Measurements from ENCODE around the gene ALDH3B2. TPM values are rescaled to one million over a fixed set of nuclear protein-coding genes. Genes with fewer than 3 reads are reported as not detected.
"Not testable (repeated sequence)": the region's sequence is repeated elsewhere in the genome, so short reads cannot be mapped to it uniquely, and the experiment has no call there.

The ALDH3B2 gene
- not detected in 2 replicates for total RNA-seq (2014; rRNA removed; shearing (Covaris generic); ENCODE audit: low replicate concordance)

- DNase-seq = no peak
- no peaks in the 10 kb centered on the region for H3K36me3 ChIP-seq
- peaks cover 6% of the 10 kb centered on the region for H3K9me3 ChIP-seq
- no peak within 1 kb of the TSS for H3K4me3 ChIP-seq
- peaks cover 38% of the 10 kb centered on the region for H3K27me3 ChIP-seq
These were observed at the start of gene ALDH3B2 for GRCh38 chr11:67674442-67674871. Gene ALDH3B2, minus strand, starts transcription at chr11:67674623. Its CDS starts 7,688 bp downstream, at chr11:67666935.

- DNase-seq, H3K4me3 ChIP-seq, H3K36me3 ChIP-seq, H3K9me3 ChIP-seq, H3K27me3 ChIP-seq: not testable (repeated sequence)
These were observed 48.6 kb upstream of the ALDH3B2 start for GRCh38 chr11:67723036-67723435.

- H3K27me3 ChIP-seq, H3K4me3 ChIP-seq, DNase-seq, H3K36me3 ChIP-seq, H3K9me3 ChIP-seq: not testable (repeated sequence)
These were observed 41.8 kb upstream of the ALDH3B2 start for GRCh38 chr11:67716226-67716625.

- H3K36me3 ChIP-seq, H3K27me3 ChIP-seq, H3K9me3 ChIP-seq, H3K4me3 ChIP-seq, DNase-seq: not testable (repeated sequence)
These were observed 41.4 kb upstream of the ALDH3B2 start for GRCh38 chr11:67715801-67716200.

- H3K27me3 ChIP-seq, H3K9me3 ChIP-seq, DNase-seq: not testable (repeated sequence)
These were observed 39.6 kb upstream of the ALDH3B2 start for GRCh38 chr11:67713892-67714509.

GRCh38 chr11:67711676-67712075 lies 37.3 kb upstream of the ALDH3B2 start:
- not testable (repeated sequence) for H3K36me3 ChIP-seq, H3K4me3 ChIP-seq, H3K9me3 ChIP-seq, DNase-seq, H3K27me3 ChIP-seq

More at GRCh38 chr11:67713892-67714509, 39.6 kb upstream of the ALDH3B2 start:
- H3K36me3 ChIP-seq, H3K4me3 ChIP-seq: not testable (repeated sequence)

- H3K27me3 ChIP-seq, H3K36me3 ChIP-seq, H3K9me3 ChIP-seq, DNase-seq, H3K4me3 ChIP-seq: not testable (repeated sequence)
These were observed 36.8 kb upstream of the ALDH3B2 start for GRCh38 chr11:67711212-67711611.

GRCh38 chr11:67709806-67710205 lies 35.4 kb upstream of the ALDH3B2 start:
- H3K27me3 ChIP-seq, H3K4me3 ChIP-seq, H3K9me3 ChIP-seq, H3K36me3 ChIP-seq, DNase-seq: not testable (repeated sequence)

- no peaks in the 10 kb centered on the region for H3K27me3 ChIP-seq
- no peaks in the 10 kb centered on the region for H3K36me3 ChIP-seq
- H3K4me3 ChIP-seq = no peak overlapping the region
- H3K9me3 ChIP-seq = no peaks in the 10 kb centered on the region
- no peak for DNase-seq
These were observed 30.8 kb upstream of the ALDH3B2 start for GRCh38 chr11:67705264-67705663.

GRCh38 chr11:67704524-67704923 lies 30.1 kb upstream of the ALDH3B2 start:
- no peaks in the 10 kb centered on the region for H3K36me3 ChIP-seq
- H3K9me3 ChIP-seq = no peaks in the 10 kb centered on the region

GRCh38 chr11:67703709-67704108 lies 29.3 kb upstream of the ALDH3B2 start:
- H3K36me3 ChIP-seq, H3K9me3 ChIP-seq, H3K27me3 ChIP-seq, H3K4me3 ChIP-seq: not testable (repeated sequence)
- DNase-seq = peak; percentile 21

More at GRCh38 chr11:67704524-67704923, 30.1 kb upstream of the ALDH3B2 start:
- Histone ChIP-seq H3K27me3 (no peaks in the 10 kb centered on the region), H3K4me3 (no peak overlapping the region)
- no peak for DNase-seq

GRCh38 chr11:67700548-67701262 lies 26.3 kb upstream of the ALDH3B2 start:
- Histone ChIP-seq H3K9me3 (peaks cover 2% of the 10 kb centered on the region; the same call in 1 of the 2 replicates), H3K36me3 (no peaks in the 10 kb centered on the region), H3K4me3 (no peak overlapping the region), H3K27me3 (no peaks in the 10 kb centered on the region)
- no peak for DNase-seq

GRCh38 chr11:67700141-67700540 lies 25.7 kb upstream of the ALDH3B2 start:
- Histone ChIP-seq H3K9me3 (peaks cover 2% of the 10 kb centered on the region; the same call in 1 of the 2 replicates), H3K27me3 (no peaks in the 10 kb centered on the region), H3K4me3 (no peak overlapping the region), H3K36me3 (no peaks in the 10 kb centered on the region)
- no peak for DNase-seq

- Histone ChIP-seq H3K36me3 (no peaks in the 10 kb centered on the region), H3K4me3 (no peak overlapping the region), H3K27me3 (no peaks in the 10 kb centered on the region), H3K9me3 (peaks cover 2% of the 10 kb centered on the region; the same call in 1 of the 2 replicates)
- DNase-seq = no peak
These were observed 25.1 kb upstream of the ALDH3B2 start for GRCh38 chr11:67699521-67699920.

GRCh38 chr11:67698247-67698646 lies 23.8 kb upstream of the ALDH3B2 start:
- H3K9me3 ChIP-seq = peaks cover 2% of the 10 kb centered on the region; the same call in 1 of the 2 replicates
- H3K27me3 ChIP-seq = no peaks in the 10 kb centered on the region
- H3K36me3 ChIP-seq = no peaks in the 10 kb centered on the region
- H3K4me3 ChIP-seq = no peak overlapping the region
- no peak for DNase-seq

GRCh38 chr11:67697846-67698245 lies 23.4 kb upstream of the ALDH3B2 start:
- Histone ChIP-seq H3K27me3 (no peaks in the 10 kb centered on the region), H3K9me3 (peaks cover 2% of the 10 kb centered on the region; the same call in 1 of the 2 replicates), H3K36me3 (no peaks in the 10 kb centered on the region), H3K4me3 (no peak overlapping the region)
- DNase-seq = no peak

GRCh38 chr11:67696998-67697397 lies 22.6 kb upstream of the ALDH3B2 start:
- no peaks in the 10 kb centered on the region for H3K27me3 ChIP-seq
- H3K9me3 ChIP-seq = peaks cover 2% of the 10 kb centered on the region; the same call in 1 of the 2 replicates
- no peaks in the 10 kb centered on the region for H3K36me3 ChIP-seq
- no peak for DNase-seq
- H3K4me3 ChIP-seq = no peak overlapping the region

- H3K36me3 ChIP-seq = no peaks in the 10 kb centered on the region
- H3K4me3 ChIP-seq = no peak overlapping the region
- DNase-seq = no peak
- no peaks in the 10 kb centered on the region for H3K27me3 ChIP-seq
- peaks cover 2% of the 10 kb centered on the region; the same call in 1 of the 2 replicates for H3K9me3 ChIP-seq
These were observed 21.2 kb upstream of the ALDH3B2 start for GRCh38 chr11:67695606-67696005.
